HG02763 (cell line): ENCODE measurements around the gene AFF3.

Experiments used
- ATAC-seq: cut with Tn5 transposase; IDR thresholded peaks from one replicate; pipeline ENCODE4 v1.9.1; 2021; ENCODE audit warnings: mild to moderate bottlenecking, moderate library complexity; ENCODE audit not compliant: unreplicated experiment

Gene AFF3

GRCh38 chr2:99573634-99574251 lies 568.6 kb downstream of the AFF3 start:
- ATAC-seq = no peak

GRCh38 chr2:99572373-99573164 lies 569.8 kb downstream of the AFF3 start:
- ATAC-seq = no peak

- no peak for ATAC-seq
Measured at GRCh38 chr2:99571954-99572353, 570.4 kb downstream of the AFF3 start.

- no peak for ATAC-seq
Measured at GRCh38 chr2:99571533-99571932, 570.9 kb downstream of the AFF3 start.

GRCh38 chr2:99571021-99571420 lies 571.4 kb downstream of the AFF3 start:
- no peak for ATAC-seq

GRCh38 chr2:99569386-99569785 lies 573.0 kb downstream of the AFF3 start:
- ATAC-seq = no peak

- no peak for ATAC-seq
Measured at GRCh38 chr2:99565227-99565626, 577.2 kb downstream of the AFF3 start.

- ATAC-seq = no peak
Measured at GRCh38 chr2:99562516-99562915, 579.9 kb downstream of the AFF3 start.

GRCh38 chr2:99561804-99562203 lies 580.6 kb downstream of the AFF3 start:
- no peak for ATAC-seq

GRCh38 chr2:99559075-99559662 lies 583.2 kb downstream of the AFF3 start:
- peak; percentile 65 for ATAC-seq

- no peak for ATAC-seq
Measured at GRCh38 chr2:99555404-99555803, 587.0 kb downstream of the AFF3 start.

GRCh38 chr2:99554871-99555270 lies 587.5 kb downstream of the AFF3 start:
- no peak for ATAC-seq

- ATAC-seq = no peak
Measured at GRCh38 chr2:99554238-99554637, 588.2 kb downstream of the AFF3 start.

- ATAC-seq = no peak
Measured at GRCh38 chr2:99552529-99552928, 589.9 kb downstream of the AFF3 start.

GRCh38 chr2:99550368-99550767 lies 592.0 kb downstream of the AFF3 start:
- ATAC-seq = no peak

- ATAC-seq = no peak
Measured at GRCh38 chr2:99545604-99546003, 596.8 kb downstream of the AFF3 start.

- no peak for ATAC-seq
Measured at GRCh38 chr2:99545066-99545465, 597.3 kb downstream of the AFF3 start.

- ATAC-seq = no peak
Measured at GRCh38 chr2:99544608-99545007, 597.8 kb downstream of the AFF3 start.

- ATAC-seq = no peak
Measured at GRCh38 chr2:99543247-99543646, 599.1 kb downstream of the AFF3 start.

GRCh38 chr2:99537910-99538485 lies 604.4 kb downstream of the AFF3 start:
- ATAC-seq = no peak

GRCh38 chr2:99524056-99524455 lies 618.3 kb downstream of the AFF3 start:
- ATAC-seq = no peak

GRCh38 chr2:99522157-99522556 lies 620.2 kb downstream of the AFF3 start:
- no peak for ATAC-seq
